GM21528 (cell line): ENCODE measurements around the gene RNF19B.
A peak's percentile ranks its signal among the peaks of the same experiment; 100 is the strongest.
"Not testable (repeated sequence)": the region's sequence is repeated elsewhere in the genome, so short reads cannot be mapped to it uniquely, and the experiment has no call there.

Experiments
- ATAC-seq: cut with Tn5 transposase; IDR thresholded peaks from one replicate; pipeline ENCODE4 v1.9.1; 2021; ENCODE audit warnings: mild to moderate bottlenecking, moderate library complexity; ENCODE audit not compliant: unreplicated experiment, low FRiP score

Gene RNF19B

GRCh38 chr1:32993324-32993636, 28.7 kb upstream of the RNF19B start:
- not testable (repeated sequence) for ATAC-seq

- ATAC-seq = peak; percentile 88
These were observed 28.1 kb upstream of the RNF19B start for GRCh38 chr1:32992489-32993323.

DNA sequence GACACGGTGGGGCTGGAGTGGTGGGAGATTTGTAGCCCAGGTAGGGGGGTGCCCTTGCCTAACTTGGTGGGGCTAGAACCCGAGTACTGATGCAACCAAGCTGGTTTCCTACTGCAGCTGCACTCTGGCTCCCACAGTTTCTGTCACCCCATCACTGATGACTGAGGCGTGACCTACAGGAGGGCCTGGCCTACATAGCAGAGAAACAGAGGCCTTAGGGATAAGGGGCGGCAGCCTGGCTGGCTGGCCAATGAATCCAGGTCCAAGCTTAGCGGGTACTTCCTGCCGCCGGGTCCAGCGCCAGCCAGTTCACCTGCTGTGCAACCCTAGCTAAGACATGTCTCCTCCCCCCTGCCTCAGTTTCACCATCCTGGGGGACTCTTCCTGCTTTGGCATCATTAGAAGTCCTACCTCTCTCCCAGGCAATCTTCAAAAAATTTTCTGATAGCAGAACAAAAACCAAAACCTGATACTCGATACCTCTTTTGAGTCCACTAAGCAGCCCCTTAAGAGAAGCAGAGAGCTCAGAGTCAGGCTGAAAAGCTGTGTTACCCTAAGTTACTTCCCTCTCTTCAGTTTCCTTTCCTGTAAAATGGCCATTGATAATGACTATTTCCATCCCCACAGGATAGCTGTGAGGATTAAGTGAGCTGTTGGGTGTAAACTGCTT, 27.3 kb upstream of the RNF19B start:
- peak; percentile 45 for ATAC-seq

DNA sequence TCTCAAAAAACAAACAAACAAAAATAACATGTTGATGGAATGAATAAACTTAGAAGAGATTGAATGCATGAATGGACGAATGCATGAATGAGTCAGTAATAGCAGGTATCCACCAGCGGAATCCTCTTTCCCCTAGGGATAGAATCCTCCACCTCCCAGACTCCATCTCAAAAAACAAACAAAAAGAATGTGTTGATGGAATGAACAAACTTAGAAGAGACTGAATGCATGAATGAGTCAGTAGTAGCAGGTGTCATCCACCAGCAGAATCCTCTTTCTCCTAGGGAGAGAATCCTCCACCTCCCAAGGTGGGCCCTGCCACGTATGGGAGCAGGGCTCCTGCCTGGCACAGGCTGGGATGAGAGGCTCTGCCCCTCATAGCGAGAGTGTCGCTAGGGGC, 26.8 kb upstream of the RNF19B start:
- ATAC-seq = no peak

GRCh38 chr1:32990887-32991286, 26.3 kb upstream of the RNF19B start:
- no peak for ATAC-seq

DNA sequence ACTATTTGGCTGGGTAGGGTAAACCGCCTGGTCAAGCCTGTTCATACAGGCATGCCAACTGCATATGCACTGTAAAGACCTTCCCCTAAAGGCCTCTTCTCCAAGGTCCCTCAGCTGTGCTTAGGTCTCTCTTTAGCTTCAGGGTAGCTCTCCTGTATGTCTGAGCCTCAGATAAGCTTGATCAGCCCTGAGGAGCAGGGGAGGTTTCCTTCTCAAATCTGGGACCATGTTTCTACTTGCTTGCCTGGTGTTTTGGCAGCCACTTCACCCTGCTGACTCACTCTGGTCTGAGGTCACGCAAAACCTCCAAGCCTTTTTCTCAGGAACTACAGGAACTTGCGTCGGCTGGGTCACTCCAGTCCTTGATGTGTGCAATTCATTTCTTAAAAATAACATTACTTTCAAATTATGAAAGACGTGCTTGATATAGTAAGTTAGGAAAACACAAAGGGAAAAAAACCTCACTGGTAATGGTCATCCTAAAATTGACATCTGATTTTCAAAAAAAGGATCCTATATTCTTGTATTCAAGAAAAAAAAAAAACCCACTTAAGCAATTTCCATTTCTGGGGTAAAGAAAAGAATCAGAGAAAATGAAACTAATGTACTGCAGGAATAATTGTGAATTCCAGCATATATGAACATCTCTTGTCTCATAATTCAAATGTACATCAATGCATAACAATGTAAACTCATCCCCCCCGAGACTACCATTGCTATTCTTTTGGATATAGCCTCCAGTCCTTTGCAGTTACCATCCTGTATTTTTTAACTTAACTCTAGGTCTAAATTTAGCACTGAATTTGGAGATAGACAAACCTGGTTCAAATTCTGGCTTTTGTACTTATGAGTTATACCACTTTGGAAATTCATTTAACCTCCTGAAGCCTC, 24.8 kb upstream of the RNF19B start:
- ATAC-seq = no peak

DNA sequence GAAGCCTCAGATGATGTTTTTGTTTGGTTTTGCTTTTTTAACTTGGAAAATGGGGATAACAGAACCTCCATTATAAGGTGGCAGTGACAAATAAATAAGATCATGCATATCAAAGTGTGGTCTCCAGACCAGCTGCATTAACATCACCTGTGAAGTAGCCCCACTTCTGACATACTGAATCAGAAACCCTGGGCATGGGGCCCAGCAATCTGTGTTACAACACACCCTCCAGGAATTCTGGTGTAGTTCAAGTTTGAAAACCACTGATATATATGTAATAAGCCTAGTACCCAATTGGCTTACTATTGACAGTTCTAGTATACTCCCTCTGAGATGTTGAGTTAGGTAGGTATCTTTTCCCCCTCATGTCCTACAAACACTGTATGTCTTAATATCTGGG, 24.1 kb upstream of the RNF19B start:
- no peak for ATAC-seq

DNA sequence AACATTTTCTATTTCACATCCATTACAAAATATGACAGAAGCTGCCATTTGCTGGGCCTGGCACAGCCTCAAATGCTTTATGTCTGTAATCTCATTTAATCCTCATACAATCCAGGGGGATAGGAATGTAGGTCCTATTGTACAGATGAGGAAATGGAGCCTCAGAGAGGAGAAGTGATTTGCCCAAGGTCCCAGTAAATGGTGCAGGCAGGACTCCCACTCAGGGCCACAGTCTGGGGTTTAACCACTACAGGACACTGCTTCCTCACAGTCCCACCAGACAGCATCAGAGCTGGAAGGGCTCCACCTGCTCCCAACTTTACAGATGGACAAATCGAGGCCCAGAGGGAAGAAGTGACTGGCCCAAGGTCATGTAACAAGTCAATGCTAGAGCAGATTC, 20.6 kb upstream of the RNF19B start:
- no peak for ATAC-seq

DNA sequence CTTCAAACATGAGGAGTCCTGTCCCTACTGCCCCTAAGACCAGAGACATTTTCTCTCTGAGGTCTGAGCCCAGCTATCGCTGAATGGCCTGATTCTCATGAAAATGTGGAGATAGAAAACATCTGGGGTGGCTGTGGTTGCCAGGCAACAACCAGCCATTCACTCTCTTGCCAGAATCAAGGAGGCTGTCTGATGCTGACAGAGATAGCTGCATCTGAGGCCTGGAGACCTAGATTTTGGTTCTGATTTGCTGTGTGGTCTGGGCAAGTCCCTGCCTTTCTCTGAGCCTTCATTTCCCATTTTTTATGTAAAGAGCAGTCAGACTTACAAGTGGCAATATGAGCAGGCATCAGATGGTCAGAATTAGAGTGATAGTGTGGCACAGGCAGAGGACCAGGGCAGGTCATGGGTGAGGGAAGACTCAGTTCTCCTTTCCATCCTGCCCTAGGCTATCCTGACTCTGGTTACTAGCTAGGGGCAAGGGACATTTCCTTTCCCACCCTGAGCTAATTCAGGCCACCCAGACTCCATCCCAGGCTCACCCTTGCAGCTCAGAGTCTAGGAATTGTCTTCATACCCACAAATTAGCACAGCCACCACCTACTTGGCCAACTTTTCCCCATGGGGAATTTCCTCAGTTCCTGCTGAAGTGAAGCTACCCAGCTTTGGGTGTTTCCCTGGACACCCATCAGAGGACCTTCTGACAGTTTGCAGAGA, 20.0 kb upstream of the RNF19B start:
- no peak for ATAC-seq

GRCh38 chr1:32984090-32984454, 19.5 kb upstream of the RNF19B start:
- no peak for ATAC-seq

- no peak for ATAC-seq
These were observed 18.4 kb upstream of the RNF19B start for GRCh38 chr1:32983020-32983419.

GRCh38 chr1:32981003-32981901, 16.6 kb upstream of the RNF19B start:
- ATAC-seq = peak; percentile 87

GRCh38 chr1:32980080-32980479, 15.5 kb upstream of the RNF19B start:
- no peak for ATAC-seq

- no peak for ATAC-seq
These were observed 14.2 kb upstream of the RNF19B start for GRCh38 chr1:32978854-32979253.

GRCh38 chr1:32977546-32978087, 13.0 kb upstream of the RNF19B start:
- ATAC-seq = no peak

DNA sequence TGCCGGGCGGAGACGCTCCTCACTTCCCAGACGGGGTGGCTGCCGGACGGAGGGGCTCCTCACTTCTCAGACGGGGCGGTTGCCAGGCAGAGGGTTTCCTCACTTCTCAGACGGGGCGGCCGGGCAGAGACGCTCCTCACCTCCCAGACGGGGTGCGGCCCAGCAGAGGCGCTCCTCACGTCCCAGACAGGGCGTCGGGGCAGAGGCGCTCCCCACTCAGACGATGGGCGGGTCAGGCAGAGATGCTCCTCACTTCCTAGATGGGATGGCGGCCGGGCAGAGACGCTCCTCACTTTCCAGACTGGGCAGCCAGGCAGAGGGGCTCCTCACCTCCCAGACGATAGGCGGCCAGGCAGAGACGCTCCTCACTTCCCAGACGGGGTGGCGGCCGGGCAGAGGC, 10.4 kb upstream of the RNF19B start:
- not testable (repeated sequence) for ATAC-seq

- ATAC-seq = not testable (repeated sequence)
These were observed 8.8 kb upstream of the RNF19B start for GRCh38 chr1:32973458-32973857.

DNA sequence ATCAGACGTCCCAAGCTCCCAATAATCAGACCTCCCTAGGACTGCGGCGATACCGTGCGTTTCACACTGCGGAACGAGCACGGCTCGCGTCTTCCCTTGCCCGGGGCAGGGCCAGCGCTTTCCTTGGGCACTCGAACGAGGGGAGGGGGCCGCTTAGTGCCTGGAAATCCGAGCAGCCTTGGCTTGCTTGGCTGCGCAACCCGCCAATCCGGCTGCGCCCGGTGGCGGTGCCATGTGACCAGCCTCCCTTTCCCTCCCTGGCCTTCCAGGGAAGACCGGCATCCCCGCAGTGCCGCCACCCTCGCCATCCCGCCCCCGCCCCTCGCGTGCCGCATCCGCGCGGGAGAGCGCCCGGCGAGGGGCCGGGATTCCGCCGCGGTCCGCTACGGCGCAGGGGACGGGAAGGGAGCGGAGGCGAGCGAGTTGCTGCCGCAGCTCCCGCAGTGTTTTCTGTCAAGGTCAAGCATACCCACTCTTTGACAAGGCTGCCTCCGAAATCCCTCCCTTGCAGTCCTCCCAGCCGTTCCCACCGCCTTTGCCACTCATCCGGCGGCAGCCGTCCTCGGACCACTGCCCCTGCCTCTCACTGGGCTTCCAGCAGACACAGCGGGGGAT, 8.3 kb upstream of the RNF19B start:
- no peak for ATAC-seq

DNA sequence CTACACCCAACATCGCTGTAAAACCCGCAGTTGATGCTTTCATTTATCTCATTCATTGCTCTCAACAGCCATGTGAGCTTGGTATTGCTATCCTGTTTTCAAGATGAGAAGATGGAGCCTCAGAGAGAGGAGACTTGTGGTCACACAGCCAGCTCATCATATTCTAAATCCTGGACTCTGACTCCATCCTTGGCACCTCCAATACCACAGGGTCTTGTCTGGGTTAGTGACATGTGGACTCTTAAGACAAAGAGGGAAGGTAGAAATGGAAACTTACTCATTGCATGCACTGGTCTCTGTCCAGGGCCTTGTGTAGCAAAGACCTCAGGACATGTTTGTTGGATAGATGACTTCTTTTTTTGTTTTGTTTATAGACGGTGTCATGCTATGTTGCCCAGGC, 7.0 kb upstream of the RNF19B start:
- ATAC-seq = no peak
